Posterior cingulate gyrus (tissue), 11 donors: ENCODE measurements around the gene DOCK10.

ENCODE experiments used
- DNase-seq, 10 donors: peaks; one replicate each; pipeline versions ENCODE4 v3.0.0 to v3.0.0-alpha.2; 2020 to 2021; ENCODE audit warnings: mixed read lengths in 3 of 10
- intact Hi-C: fragments of 100-400 bp; cut with DNase I; formaldehyde crosslinking; loops from one replicate; pipeline ENCODE4 v1.15.1; 2023

Gene DOCK10

DNA sequence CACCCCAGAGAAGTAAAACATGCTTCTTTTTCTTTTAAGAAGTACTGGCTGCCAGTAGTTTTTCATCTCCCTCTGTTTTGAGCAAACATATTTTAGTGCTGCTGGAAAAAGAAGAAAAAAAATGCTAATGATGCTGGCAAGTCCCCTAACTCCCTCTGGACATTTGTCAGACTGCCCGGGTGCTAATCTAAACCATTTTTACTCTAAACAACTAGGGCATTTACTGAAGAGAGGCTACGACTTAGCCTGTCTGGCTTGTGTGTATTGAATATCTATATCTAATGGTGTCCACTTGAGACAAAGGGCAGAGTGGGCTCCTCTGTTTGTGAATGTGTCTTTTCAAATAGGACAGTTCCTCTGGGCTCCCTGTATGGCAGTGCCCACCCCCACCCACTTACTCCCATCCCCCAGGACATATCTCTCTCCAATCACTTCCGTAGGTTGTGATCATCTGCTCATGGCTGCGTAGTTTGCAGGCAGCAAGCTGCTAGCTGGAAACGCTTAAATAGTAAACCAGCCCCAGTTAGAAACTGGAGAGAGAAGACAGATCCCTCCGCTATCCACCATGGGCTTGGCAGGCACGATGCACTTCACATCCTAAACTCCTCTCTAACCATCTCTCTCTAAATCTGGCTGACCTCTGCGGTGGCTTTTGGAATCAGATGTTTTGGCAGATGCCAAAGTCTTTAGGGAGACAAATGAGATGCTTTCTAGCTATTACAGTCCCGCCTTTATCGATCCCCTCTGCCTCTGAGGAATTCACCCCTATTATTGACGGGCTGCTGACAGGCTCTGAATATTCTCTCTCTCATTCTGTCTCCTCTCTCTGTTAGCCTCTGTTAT lies 58.3 kb downstream of the DOCK10 start:
- peak in 3 of 10 donors; percentile 18 to 79 (median 22) for DNase-seq
- intact Hi-C loops = no loop called here

DNA sequence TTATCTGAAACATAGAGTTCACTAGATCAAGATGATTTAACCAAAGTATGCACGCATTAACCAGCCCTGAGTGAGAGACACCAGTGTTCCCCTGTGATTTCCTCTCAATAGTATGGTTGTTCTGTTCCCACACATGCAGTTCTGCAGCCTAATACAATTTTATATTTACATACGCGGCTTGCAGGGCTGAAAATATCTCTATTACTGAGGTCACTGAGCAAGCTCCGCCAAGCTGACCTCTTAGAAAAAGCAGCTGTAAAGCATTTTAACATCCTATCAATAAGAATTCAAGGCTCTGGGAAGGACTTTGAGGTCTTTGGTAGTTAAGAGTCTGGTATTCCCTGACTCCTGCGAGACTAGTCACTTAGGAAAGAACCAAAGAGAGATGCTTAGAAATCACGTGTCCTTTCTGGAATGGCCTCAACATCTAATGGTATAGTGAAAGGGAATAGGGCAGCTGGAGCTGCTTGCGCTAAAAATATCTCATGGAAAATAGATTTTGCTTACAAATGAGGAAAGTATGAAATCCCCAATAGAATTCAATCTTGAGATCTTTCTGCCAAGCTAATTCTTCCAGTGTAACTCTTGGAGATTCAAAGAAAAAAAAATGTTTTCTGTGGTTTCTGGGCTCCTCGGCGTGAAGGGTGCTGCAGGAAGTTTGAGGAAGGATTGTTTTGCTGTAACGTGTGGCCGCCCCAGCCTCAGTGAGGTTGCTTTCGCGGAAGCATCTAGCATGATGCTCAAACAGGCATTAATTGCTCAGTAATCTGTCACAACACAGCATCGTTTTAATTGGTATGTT lies 59.2 kb downstream of the DOCK10 start:
- DNase-seq = peak in 1 of 10 donors; percentile 14
- intact Hi-C loops = no loop called here

DNA sequence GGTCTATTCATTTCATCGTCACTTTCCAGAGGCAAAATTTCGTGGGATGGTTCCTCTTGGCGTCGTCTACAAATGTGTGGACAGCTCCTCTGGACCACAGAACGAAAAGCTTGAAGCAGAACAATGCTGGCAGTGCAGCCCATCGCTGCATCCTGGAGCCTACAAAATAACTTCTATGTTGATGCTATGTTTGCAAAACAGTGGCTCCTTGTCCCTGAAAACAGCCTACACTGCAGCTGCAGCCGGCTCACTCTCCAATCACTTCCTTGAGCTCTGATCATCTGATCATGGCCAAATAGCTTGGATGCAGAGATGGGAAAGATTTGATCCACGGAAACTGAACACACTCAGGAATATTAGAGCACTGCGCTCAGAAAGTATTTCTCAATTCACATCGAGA lies 60.0 kb downstream of the DOCK10 start:
- DNase-seq = peak; percentile 40 to 95 (median 70)
- intact Hi-C loops = no loop called here

DNA sequence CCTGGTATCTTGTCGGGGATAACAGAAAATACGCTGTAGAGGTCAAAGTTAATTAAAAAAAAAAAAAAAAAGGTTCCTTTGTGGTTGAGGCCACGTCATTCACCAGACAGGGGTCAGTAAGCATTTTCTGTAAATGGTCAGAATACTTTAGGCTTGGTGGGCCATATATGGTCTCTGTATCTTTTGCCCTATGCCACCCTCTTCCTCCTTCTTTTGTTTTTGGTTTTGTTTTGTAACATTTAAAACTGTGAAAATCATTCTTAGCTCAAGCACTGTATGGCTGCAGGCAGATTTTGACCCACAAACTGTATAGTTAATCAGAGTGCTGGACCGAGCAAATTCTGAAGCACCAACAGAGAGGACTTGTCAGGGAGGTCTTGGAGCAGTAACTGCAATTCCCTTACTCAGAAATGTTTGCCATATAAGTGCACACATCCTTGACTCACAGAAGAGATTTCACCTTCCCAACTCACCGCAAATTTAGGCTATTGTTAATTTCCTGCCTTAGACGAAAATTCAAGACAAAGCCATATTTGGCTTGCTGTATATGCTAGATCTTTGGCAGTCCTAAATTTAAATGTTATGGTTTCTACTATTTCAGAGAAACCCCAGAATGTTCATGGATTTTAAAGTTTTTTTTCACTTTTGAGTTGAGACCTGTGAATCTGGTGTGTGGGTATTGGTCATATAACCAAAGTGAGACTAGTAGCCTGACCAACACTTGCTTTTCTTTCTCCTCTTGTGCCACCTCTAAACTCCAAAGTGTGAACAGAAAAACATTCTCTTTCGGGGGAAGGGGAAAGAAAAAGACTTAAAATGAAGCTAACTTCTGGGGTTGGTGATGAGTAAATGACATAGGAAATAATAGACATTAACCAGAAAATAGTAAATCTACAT lies 65.4 kb downstream of the DOCK10 start:
- intact Hi-C loops = no loop called here
- DNase-seq = no peak

DNA sequence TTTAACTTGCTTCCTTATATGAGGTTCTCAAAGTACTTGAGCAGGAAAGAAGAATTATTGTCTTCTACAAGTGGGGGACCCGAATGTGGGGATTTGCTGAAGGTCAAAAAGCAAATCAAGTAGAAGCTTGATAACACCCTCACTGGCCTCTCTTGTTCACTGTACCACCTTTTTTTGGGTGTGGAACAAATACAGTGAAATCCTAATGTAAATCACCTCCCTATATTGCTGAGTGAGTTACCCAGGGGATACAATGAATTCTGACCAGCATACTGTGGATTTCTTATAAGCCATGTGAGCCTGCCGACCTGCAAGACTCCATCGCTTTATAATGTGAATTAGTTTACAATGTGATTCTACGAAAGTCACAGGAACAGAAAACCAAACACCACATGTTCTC lies 66.5 kb downstream of the DOCK10 start:
- intact Hi-C loops = no loop called here
- DNase-seq = no peak

DNA sequence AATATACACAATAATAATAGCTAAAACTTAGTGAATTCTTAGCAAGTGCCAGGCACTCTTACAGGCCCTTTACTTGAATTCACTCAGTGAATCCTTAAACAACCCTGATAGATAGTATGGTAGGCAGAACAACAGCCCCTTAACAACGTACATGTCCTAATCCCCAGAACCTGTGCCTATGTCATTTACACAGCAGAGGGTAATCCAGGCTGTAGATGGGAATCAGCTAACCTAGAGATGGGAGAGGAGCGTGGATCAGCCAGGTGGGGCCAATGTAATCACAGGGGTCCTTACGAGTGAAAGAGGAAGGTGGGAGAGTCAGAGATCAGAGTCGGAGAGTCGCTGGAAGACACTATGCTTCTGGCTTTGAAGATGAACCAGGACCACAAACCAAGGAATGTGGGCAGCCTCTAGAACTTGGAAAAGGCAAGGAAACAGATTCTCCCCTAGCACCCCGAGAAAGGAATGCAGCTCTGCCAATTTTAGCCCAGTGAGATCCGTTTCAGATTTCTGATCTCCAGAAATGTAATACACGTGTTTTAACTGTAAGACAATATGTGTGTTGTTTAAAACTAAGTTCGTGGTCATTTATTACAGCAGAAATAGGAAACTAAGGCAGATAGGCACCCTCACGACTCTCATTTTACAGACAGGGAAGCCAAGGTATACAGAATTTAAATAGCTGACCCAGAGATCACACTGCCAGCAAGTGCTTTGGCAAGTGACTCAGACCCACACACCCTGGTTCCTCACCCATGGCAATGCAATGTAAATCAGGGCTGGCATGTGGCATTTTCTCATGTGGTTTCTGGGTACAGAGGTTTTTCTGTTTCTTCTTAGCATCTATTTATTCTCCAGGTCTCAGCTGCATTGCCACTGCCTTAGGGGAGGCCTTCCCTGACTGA lies 68.9 kb downstream of the DOCK10 start:
- intact Hi-C loops = no loop called here

DNA sequence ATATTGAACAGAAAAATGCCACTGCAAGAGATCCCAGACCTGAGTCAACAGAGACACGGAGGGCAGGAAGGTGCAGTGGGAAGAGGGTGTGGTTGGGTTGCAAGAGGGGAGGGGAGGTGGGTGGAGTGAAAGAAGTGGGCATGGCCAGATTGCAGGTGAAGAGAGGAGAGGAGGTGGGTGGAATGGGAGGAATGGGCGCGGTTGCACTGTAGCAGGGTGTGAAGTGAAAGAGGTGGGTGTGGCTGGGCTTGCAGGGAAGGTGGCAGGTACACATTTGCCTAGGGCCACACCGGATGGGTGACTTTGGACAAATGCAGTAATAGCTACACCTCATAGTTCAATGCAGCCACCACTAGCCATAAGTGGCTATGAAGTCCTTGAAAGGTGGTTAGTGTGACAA lies 71.1 kb downstream of the DOCK10 start:
- intact Hi-C loops = no loop called here
- no peak for DNase-seq

More for the DNA sequence above, 68.9 kb downstream of the DOCK10 start:
- no peak for DNase-seq

DNA sequence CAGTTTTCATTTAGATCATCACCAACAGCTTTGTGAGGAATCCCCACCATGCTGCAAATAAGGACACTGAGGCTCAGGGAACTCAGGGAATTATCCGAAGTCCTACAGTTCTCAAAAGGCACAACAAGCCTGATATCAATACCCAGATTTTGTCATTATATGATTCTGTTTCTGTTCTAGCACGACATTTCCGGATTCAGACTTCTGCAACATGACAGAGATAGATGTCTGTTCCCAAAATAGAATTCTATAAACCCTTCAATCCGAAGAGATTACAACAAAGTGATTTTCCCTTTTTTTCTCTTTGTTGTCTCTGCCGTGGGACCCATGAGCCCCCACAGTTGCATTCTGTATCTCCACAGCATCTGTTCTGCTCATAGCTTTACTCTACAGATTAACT lies 72.0 kb downstream of the DOCK10 start:
- DNase-seq = no peak
- intact Hi-C loops = no loop called here

DNA sequence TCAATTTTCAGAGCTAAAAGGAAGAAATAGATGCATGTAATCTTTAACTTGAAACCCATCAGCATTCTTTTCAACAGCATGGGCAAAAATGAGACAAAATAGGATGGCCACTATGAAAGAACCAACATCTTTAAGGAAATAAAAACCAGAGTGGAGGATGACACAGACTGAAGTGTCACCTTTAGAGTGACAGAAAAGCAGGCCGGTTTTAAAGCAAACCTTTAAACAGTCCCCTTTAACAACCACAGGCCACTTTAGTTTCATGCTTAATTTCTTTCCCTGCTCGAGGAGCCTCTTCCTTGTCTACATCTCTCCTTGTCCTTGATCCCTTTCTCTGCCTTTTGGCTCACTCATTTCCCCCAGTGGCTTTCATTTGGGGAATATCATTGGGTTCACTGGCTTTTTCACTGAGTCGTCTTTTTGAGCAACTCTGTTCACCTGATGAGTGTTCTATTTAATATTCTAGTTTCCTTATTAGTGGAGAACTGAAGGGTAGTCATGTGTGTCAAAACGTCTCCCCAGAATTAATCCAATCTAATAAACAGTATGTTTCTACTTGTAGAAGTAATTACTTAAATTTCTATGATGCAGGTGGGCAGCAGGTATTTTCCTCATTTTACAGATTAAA lies 72.5 kb downstream of the DOCK10 start:
- intact Hi-C loops = no loop called here
- DNase-seq = no peak

DNA sequence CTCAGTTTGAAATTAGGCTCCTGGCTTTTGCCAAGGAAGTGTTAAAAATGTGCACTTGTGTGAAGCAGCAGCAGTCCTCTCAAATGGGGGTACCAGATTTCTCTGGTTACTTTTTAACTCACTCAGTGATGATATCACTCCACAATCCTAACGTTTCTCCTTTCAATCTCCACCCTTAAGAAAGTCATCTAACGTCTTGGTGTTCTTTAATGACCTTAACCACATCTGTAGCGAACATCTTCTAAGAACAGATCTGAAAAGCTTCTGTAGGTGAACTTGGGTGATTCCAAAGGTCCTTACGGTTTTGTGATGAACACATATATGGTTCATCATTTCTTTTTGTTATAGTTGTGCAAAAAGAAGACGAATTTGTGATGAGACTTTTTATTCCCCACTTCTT lies 73.2 kb downstream of the DOCK10 start:
- DNase-seq = no peak
- intact Hi-C loops = no loop called here

DNA sequence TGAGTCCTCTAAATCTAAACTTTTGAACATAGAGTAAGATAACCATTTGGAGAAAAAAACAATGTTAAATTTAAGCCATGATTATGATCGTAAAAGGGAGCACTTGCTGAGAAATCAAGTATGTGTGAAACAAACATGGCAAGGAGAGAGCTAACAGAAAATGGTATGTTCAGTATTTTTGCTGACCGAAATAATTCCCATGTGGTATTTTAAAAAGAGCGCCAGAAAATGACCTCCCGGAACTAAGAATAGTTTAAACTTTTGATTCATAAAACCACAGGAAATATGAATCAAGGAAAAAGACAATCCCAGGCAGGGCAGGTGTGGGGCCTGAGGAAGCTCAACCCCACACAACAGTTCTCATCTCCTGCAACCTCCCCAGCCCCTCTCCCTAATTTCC lies 74.2 kb downstream of the DOCK10 start:
- intact Hi-C loops = no loop called here
- DNase-seq = no peak

DNA sequence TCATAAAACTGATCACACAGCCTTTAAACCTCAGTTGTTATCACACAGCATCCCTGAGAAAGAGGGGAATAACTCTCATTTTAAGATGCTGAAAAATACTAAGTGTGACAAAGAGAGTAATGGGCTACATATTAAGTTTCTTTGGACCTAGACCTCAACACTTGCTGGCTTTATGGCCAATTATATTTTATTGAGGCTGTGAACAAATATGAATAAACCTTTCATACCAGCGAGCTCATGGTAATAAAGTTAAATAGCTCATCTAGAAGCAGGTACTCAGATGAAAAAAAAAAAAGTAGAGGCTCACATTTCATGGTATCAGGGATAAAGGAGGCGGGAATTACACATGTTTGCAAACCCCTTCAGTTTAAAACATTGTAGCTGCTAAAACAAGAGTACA lies 75.7 kb downstream of the DOCK10 start:
- intact Hi-C loops = no loop called here
- no peak for DNase-seq

DNA sequence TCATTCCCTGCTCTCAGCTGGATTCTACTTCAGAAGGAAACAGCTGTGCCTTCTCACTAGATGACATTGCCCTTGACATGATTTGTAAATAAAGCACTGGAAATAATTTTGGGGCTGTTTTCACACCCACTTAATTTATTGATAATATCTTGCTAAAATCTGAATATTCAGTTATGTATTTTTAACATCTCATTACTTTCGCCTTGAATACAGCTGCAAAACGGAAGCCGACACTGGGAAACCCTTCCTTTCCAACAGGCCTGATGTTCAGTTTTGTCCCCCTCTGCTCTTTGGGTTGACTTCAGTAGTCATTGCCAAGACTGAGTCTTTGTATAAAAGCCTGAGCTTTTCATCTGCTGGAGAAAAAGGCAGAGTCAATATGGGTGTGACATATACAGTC lies 82.7 kb downstream of the DOCK10 start:
- intact Hi-C loops = no loop called here
- DNase-seq = no peak

DNA sequence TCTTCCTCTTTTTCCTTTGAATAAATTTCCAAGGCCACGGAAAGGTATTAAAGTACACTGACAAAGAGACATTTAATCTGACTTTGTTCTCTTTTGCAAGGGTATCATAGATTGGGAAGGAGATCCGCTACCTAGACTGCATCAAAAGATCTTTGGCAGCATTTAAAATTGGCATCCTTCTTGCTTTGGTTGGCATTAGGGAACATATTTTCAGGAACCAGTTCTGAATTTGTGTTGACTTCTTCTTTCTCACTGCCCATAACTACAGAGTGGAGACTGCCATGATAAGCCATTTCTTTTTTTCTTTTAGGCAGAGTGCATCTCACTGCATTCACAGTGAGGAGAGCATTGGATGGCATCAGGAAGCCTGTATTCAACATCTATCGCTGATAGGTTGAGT lies 83.4 kb downstream of the DOCK10 start:
- intact Hi-C loops = no loop called here
- no peak for DNase-seq

DNA sequence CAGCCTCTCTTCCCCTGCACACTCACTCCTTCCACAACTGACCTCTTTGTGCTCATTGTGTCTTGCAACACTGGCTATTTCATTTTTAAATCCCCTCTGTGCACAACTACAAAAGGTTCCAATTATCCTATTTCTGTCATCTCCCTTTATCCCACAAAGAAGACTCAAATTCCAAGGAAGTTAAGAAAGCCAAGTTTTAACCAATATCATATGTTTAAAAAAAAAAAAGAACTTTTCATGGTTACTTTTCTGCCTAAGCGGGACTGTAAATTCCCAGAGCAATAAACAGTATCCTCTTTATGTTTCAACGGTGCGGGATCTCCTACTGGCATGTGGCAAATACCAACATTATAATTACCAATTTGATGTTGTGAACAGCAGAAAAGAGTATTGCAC lies 83.8 kb downstream of the DOCK10 start:
- DNase-seq = no peak
- intact Hi-C loops = no loop called here

DNA sequence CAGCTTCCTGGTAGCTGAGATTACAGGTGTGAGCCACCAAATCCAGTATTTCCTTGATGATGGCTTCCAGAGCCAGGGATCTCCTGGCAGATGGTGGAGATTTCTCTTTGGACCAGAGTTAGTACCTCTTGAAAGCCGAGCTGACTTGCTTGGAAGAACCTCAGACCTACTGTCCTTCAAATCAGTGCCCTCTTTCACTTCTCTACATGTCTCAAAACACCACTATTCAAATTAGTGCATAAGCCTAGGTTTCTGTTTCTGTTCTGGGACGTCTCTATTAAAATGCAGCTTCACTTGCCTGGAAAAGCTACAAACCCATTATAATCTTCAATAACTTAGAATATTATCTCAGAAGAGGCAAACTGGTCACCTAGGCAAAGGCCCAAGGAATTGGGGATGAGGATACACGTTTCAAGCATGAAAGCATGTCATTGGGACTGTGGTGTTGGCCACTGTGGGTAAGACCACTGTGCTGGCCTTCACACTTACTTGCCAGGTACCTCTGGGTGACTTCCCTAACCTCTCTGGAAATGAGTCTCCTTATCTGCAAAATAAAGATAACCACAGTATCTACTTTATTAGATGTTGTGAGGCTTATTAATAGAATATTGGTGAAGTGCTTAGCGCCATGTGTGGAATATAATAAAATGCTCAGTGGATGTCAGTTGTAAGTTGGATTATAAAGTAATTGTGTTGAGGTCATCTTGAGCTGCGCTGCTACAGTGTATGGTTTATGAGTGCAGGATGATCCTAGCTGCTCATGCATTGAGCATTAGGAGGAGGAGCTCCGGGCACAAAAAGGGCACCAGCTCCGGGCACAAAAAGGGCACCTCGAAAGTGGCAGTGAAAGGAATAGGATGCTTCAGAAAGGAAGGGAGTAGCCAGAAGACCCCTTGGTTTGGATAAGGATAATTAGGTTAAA lies 84.5 kb downstream of the DOCK10 start:
- intact Hi-C loops = no loop called here

DNA sequence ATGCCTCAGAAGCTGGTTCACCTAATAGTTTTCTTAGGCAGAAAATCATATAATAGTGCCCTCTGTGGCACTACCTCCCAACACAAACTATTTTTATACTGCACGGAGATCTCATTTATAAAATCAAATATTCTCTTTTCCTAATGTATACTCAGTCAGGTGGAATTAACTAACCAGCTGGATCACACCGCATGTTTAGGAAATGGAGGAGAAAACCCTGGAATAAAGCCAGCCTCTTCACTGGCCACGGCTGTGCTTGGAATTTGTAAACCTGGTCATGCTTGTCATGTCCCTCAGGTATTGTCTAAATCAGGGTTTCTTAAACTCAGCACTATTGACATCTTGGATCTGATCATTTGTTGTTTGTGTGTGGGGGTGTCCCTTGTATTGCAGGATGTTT lies 85.6 kb downstream of the DOCK10 start:
- DNase-seq = no peak
- intact Hi-C loops = no loop called here

More for the DNA sequence above, 84.5 kb downstream of the DOCK10 start:
- DNase-seq = no peak

DNA sequence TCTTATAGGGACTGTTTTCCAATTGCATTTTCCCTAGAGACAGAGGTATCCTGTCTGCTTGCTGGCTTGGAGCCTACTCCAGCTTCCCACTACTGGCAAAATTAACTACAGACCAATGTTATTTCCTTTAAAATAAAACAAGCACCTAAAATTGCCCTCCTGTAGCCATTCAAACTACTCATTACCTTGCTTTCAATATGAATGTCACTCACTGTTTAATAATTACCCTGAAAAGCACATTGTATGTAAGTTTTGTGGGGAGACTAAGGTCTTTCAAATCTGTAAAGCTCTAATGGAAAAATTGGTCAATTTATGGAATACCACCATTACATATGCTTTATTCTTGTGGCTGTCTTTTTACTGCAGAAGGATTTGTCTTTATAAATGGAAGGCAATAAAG lies 87.3 kb downstream of the DOCK10 start:
- no peak for DNase-seq
- intact Hi-C loops = no loop called here
